T-helper 2 cell treated with Interferon-gamma antibody and Interleukin-4, amounts not matched to agents 5 μg/mL and 100 μg/mL, for 36 hours (primary cell): Measurements from ENCODE around the gene KCND3.

Experiments used
- DNase-seq: peaks from one replicate; pipeline ENCODE4 v3.0.0; 2021; ENCODE audit warnings: low spot score
- H3K27ac Mint-ChIP-seq: one replicate; pipeline ENCODE4 v1.8.0; 2021; ENCODE audit warnings: mild to moderate bottlenecking, mixed read lengths
- H3K27me3 Mint-ChIP-seq: one replicate; pipeline ENCODE4 v1.8.0; 2021; ENCODE audit warnings: low read depth, mixed read lengths
- H3K36me3 Mint-ChIP-seq: one replicate; pipeline ENCODE4 v1.8.0; 2021; ENCODE audit warnings: low read depth, mixed read lengths
- H3K4me1 Mint-ChIP-seq: one replicate; pipeline ENCODE4 v1.8.0; 2021; ENCODE audit warnings: low read depth, mixed read lengths
- H3K4me3 Mint-ChIP-seq: one replicate; pipeline ENCODE4 v1.8.0; 2022; ENCODE audit warnings: mild to moderate bottlenecking, moderate library complexity, mixed read lengths
- H3K9me3 Mint-ChIP-seq: one replicate; pipeline ENCODE4 v1.8.0; 2021; ENCODE audit warnings: mixed read lengths

The KCND3 gene

GRCh38 chr1:111725192-111725591 is 264.3 kb downstream of the KCND3 start:
- Mint-ChIP-seq H3K27ac (no peak overlapping the region), H3K4me1 (peaks cover 3% of the 10 kb centered on the region), H3K27me3 (no peaks in the 10 kb centered on the region), H3K36me3 (no peaks in the 10 kb centered on the region), H3K4me3 (no peak overlapping the region), H3K9me3 (no peaks in the 10 kb centered on the region)
- no peak for DNase-seq

GRCh38 chr1:111723871-111724270 is 265.6 kb downstream of the KCND3 start:
- Mint-ChIP-seq H3K36me3 (no peaks in the 10 kb centered on the region), H3K4me3 (no peak overlapping the region), H3K9me3 (no peaks in the 10 kb centered on the region), H3K27me3 (no peaks in the 10 kb centered on the region), H3K27ac (no peak overlapping the region), H3K4me1 (peaks cover 3% of the 10 kb centered on the region)
- DNase-seq = no peak

- no peak for DNase-seq
- H3K27me3 Mint-ChIP-seq = no peaks in the 10 kb centered on the region
- H3K27ac Mint-ChIP-seq = no peak overlapping the region
- no peaks in the 10 kb centered on the region for H3K9me3 Mint-ChIP-seq
- no peaks in the 10 kb centered on the region for H3K36me3 Mint-ChIP-seq
- H3K4me1 Mint-ChIP-seq = peaks cover 3% of the 10 kb centered on the region
- H3K4me3 Mint-ChIP-seq = no peak overlapping the region
Measured at GRCh38 chr1:111723091-111723806, 266.2 kb downstream of the KCND3 start.

- no peak for DNase-seq
- Mint-ChIP-seq H3K36me3 (peaks cover 8% of the 10 kb centered on the region), H3K27me3 (no peaks in the 10 kb centered on the region), H3K4me1 (peaks cover 10% of the 10 kb centered on the region), H3K9me3 (no peaks in the 10 kb centered on the region), H3K4me3 (no peak overlapping the region), H3K27ac (no peak overlapping the region)
Measured at GRCh38 chr1:111720977-111721786, 268.3 kb downstream of the KCND3 start.
